Gastroesophageal sphincter (tissue), 3 donors: ENCODE measurements around the gene PCNA.

Experiments used
- EP300 ChIP-seq: sonication (generic); formaldehyde crosslinking; IDR thresholded peaks from one replicate; pipeline ENCODE4 v1.6.1; 2017; ENCODE audit warnings: antibody characterized with exemption, mild to moderate bottlenecking
- POLR2A ChIP-seq, 2 donors: fragments of 450-650 bp; IDR thresholded peaks; one replicate each; pipeline ENCODE4 v1.6.1; 2017; ENCODE audit warnings: antibody characterized with exemption in 2 of 2, mild to moderate bottlenecking in 2 of 2, moderate library complexity in 1 of 2
- POLR2AphosphoS5 ChIP-seq: sonication (generic); formaldehyde crosslinking; IDR thresholded peaks from one replicate; pipeline ENCODE4 v1.6.1; 2017; ENCODE audit warnings: antibody characterized with exemption
- TF ChIP-seq, protein P1 (sequence below), 4 experiments: fragments of 200-600 bp in 2 of 4; fragments of 450-650 bp in 2 of 4; sonication (generic) in 1 of 4; IDR thresholded peaks; one replicate each; pipeline ENCODE4 v1.5.1; 2017 to 2019; ENCODE audit warnings: antibody characterized with exemption in 4 of 4, mild to moderate bottlenecking in 2 of 4, moderate library complexity in 2 of 4

DNA sequence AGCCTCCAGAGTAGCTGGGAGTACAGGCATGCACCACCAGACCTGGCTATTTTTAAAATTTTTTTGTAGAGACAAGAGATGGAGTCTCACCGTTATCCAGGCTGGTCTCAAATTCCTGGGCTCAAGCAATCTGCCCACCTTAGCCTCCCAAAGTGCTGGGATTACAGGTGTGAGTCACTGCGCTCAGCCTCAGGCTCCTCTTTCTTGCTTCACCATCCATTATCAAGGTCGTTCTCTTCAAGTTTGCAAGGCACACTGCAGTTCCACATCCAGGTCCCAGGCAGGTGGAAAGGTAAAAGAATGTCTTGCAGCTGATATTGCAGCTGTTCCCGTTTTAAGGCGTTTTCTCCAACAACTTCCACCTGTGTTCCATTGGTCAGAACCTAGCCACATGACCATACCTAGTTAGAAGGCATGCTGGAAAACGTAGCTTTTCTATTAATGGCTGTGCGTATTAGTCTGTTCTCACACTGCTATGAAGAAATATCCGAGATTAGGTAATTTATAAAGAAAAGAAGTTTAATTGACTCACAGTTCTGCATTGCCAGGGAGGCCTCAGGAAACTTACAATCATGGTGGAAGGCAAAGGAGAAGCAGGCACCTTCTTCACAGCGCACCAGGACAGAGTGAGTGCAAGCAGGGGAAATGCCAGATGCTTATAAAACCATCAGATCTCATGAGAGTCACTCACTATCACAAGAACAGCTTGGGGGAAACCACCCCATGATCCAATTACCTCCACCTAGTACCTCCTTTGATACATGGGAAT is 51.7 kb downstream of the PCNA start:
- TF ChIP-seq EP300 (no peak), POLR2AphosphoS5 (no peak), POLR2A (IDR thresholded peaks at IDR 0.05) (no peak)
- TF ChIP-seq, protein P1, sequence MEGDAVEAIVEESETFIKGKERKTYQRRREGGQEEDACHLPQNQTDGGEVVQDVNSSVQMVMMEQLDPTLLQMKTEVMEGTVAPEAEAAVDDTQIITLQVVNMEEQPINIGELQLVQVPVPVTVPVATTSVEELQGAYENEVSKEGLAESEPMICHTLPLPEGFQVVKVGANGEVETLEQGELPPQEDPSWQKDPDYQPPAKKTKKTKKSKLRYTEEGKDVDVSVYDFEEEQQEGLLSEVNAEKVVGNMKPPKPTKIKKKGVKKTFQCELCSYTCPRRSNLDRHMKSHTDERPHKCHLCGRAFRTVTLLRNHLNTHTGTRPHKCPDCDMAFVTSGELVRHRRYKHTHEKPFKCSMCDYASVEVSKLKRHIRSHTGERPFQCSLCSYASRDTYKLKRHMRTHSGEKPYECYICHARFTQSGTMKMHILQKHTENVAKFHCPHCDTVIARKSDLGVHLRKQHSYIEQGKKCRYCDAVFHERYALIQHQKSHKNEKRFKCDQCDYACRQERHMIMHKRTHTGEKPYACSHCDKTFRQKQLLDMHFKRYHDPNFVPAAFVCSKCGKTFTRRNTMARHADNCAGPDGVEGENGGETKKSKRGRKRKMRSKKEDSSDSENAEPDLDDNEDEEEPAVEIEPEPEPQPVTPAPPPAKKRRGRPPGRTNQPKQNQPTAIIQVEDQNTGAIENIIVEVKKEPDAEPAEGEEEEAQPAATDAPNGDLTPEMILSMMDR (IDR thresholded peaks at IDR 0.05), result no peak
